Fibroblast of mammary gland (primary cell): ENCODE results near the gene MICAL2.

Source experiments
- DNase-seq: peaks from one replicate; pipeline ENCODE4 v3.0.0-alpha.2; 2010; ENCODE audit warnings: low read depth
- H3K4me3 ChIP-seq: 2 replicates; pipeline ENCODE4 v1.5.1; 2011; ENCODE audit warnings: low read depth, mild to moderate bottlenecking, low read length, moderate library complexity; ENCODE audit not compliant: control insufficient read depth
- CTCF ChIP-seq: conservative IDR thresholded peaks from 2 replicates; pipeline ENCODE4 v1.5.1; 2011; ENCODE audit warnings: low read depth, low read length, inconsistent platforms; ENCODE audit not compliant: control insufficient read depth, insufficient read depth

Gene MICAL2

GRCh38 chr11:12171921-12172320 is 61.5 kb downstream of the MICAL2 start:
- DNase-seq: no peak
- H3K4me3 ChIP-seq: no peak overlapping the region
- TF ChIP-seq CTCF: no peak

- no peak overlapping the region for H3K4me3 ChIP-seq
- no peak for TF ChIP-seq CTCF
- DNase-seq: no peak
Measured at GRCh38 chr11:12172493-12173013, 62.2 kb downstream of the MICAL2 start.

- no peak overlapping the region for H3K4me3 ChIP-seq
- no peak for TF ChIP-seq CTCF
- no peak for DNase-seq
Measured at GRCh38 chr11:12173111-12173510, 62.7 kb downstream of the MICAL2 start.

GRCh38 chr11:12174128-12174476 is 63.7 kb downstream of the MICAL2 start:
- H3K4me3 ChIP-seq: no peak overlapping the region
- DNase-seq: no peak

DNA sequence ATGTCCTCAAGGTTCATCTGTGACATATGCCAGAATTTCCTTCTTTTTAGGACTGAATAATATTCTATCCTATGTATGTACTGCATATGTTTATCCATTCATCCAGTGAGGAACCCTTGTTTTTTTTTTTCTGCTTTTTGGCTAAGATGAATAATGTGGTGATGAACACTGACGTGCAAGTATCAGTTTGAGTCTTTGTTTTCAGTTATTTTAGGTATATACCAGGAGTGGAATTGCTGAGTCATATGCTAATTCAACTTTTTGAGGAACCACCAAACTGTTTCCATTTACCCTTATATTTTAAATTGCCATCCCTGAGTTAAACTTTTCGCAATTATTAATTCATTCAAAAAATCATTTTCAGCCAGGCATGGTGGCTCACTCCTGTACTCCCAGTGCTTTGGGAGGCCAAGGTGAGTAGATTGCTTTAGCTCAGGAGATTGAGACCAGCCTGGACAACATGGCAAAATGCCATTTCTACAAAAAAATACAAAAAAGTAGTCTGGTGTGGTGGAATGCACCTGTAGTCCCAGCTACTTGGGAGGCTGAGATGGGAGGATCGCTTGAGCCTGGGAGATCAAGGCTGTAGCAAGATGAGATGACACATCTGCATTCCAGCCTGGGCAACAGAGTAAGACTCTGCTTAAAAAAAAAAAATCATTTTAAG is 64.2 kb downstream of the MICAL2 start:
- peak; percentile 91 for DNase-seq
- no peak overlapping the region for H3K4me3 ChIP-seq
- no peak for TF ChIP-seq CTCF

More at GRCh38 chr11:12174128-12174476, 63.7 kb downstream of the MICAL2 start:
- TF ChIP-seq CTCF: no peak

DNA sequence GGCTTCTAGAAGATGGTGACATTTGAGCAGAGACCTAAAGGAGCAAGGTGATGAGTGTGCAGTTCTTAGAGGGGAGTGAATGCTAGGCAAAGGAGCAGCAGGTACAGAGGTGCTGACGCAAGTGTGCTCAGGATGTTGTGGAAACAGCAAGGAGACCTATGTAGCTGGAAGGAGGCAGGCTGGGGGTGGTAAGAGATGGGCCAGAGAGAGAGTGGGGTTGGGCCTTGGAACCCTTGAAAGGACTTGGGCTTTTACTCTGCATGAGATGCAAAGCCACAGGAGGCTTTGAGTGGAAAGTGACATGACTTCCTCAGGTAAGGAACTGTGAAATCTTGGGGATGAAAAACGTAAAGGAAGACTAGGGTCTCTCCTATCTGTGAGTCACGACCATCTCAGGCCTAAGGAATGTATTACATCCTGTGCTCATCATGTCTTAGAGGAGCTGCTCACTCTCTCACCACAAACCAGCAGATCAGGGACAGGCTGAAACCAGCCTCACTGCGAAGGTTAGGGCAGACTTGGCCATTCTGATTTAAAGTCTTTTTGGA is 65.4 kb downstream of the MICAL2 start:
- DNase-seq: peak; percentile 95
- no peak overlapping the region for H3K4me3 ChIP-seq
- no peak for TF ChIP-seq CTCF
